ACC112 (cell line): ENCODE results near the gene WSCD2.

ENCODE experiments used
- H2AFZ ChIP-seq: fragments of 200-600 bp; sonication (generic); one replicate; pipeline ENCODE4 v1.6.0; 2017; ENCODE audit warnings: antibody characterized with exemption, low read length; ENCODE audit not compliant: unreplicated experiment
- H3K27ac ChIP-seq: fragments of 200-600 bp; sonication (generic); 2 replicates; pipeline ENCODE4 v1.5.1; 2014; ENCODE audit warnings: low read depth, mild to moderate bottlenecking, antibody characterized with exemption, low read length, moderate library complexity
- H3K27me3 ChIP-seq: fragments of 200-600 bp; sonication (generic); 2 replicates; pipeline ENCODE4 v1.6.1; 2014; ENCODE audit warnings: mild to moderate bottlenecking, antibody characterized with exemption, low read length, moderate library complexity, mixed read lengths; ENCODE audit not compliant: insufficient read depth
- H3K36me3 ChIP-seq: fragments of 200-600 bp; sonication (generic); 2 replicates; pipeline ENCODE4 v1.6.1; 2016; ENCODE audit warnings: mild to moderate bottlenecking, antibody characterized with exemption, low read length, moderate library complexity, mixed read lengths; ENCODE audit not compliant: insufficient read depth
- H3K4me1 ChIP-seq: fragments of 200-600 bp; sonication (generic); one replicate; pipeline ENCODE4 v1.6.1; 2016; ENCODE audit warnings: low read length, mixed read lengths; ENCODE audit not compliant: insufficient read depth, unreplicated experiment, control insufficient read depth
- H3K4me3 ChIP-seq: fragments of 200-600 bp; sonication (generic); 2 replicates; pipeline ENCODE4 v1.5.1; 2014; ENCODE audit warnings: mild to moderate bottlenecking, low read depth, low read length
- H3K79me2 ChIP-seq: fragments of 200-600 bp; sonication (generic); one replicate; pipeline ENCODE4 v1.6.0; 2016; ENCODE audit warnings: low read length; ENCODE audit not compliant: control insufficient read depth, unreplicated experiment, insufficient read depth

The WSCD2 gene

DNA sequence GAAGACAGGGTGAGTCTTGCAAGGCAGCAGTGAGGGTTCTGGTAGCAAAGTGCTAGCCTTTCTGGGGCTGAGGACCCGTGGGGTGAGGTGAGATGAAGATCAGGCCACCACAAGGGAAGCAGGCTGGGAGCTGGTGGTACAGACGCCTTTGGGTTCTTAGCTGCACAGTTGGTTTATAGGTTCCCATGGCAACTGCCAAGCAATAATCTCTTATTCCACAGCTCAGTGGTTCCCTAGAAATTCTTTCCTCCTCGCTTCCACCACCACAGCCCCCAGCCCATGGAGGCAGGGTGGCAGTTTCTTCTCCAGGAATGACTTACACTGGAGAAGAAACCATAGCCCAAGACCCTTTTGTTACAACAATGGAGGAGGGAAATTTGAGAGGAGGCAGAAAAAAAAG, 127.9 kb downstream of the WSCD2 start:
- Histone ChIP-seq H3K4me3 (no peak overlapping the region), H3K36me3 (no peaks in the 10 kb centered on the region), H3K79me2 (no peaks in the 10 kb centered on the region), H3K4me1 (no peaks in the 10 kb centered on the region), H2AFZ (no peak overlapping the region), H3K27ac (no peak overlapping the region), H3K27me3 (peaks cover 39% of the 10 kb centered on the region)

DNA sequence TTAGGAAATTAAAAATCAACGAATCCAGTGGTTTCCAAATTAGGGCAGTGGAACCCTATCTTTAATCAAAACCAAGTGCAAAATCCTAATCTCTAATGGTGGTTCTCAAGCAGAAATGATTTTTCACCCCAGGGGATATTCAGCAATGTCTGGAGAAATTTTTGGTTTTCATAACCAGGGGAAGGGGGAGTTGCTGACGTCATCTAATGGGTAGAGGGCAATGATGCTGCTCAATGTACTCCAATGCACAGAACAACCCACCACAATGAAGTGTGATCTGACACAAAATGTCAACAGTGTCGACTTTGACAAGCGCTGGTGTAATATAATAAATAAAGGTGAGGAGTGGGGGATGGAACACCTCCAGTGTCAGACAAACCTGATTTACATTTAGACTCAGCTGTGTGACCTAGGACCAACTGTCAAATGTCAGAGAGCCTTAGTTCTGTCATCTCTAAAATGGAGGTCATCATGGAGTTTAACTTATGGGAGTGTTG, 128.6 kb downstream of the WSCD2 start:
- H3K36me3 ChIP-seq = no peaks in the 10 kb centered on the region
- H3K27ac ChIP-seq = no peak overlapping the region
- no peak overlapping the region for H3K4me3 ChIP-seq
- H3K79me2 ChIP-seq = no peaks in the 10 kb centered on the region
- H3K4me1 ChIP-seq = no peaks in the 10 kb centered on the region
- H3K27me3 ChIP-seq = peaks cover 39% of the 10 kb centered on the region
- no peak overlapping the region for H2AFZ ChIP-seq

DNA sequence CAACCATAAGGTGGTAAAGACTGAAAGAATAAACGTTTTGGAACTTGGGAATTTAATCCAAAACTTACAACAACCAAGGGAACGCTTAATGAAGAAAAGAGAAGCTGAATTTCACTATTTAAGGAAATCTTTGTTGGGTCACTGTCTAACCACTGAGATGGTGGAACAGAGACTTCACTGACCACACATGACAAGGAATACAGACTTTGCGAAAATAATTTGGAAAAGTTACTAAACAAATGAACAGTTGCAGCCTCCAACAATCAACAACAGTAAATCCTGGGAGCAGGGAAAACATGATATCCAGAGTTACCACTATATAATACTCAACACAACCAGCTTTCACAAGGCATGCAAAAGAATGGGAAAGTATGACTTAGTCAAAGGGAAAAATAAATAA, 131.0 kb downstream of the WSCD2 start:
- no peaks in the 10 kb centered on the region for H3K4me1 ChIP-seq
- H3K4me3 ChIP-seq = no peak overlapping the region
- H3K79me2 ChIP-seq = no peaks in the 10 kb centered on the region
- H3K27me3 ChIP-seq = peaks cover 36% of the 10 kb centered on the region
- no peak overlapping the region for H2AFZ ChIP-seq
- no peaks in the 10 kb centered on the region for H3K36me3 ChIP-seq
- H3K27ac ChIP-seq = no peak overlapping the region

DNA sequence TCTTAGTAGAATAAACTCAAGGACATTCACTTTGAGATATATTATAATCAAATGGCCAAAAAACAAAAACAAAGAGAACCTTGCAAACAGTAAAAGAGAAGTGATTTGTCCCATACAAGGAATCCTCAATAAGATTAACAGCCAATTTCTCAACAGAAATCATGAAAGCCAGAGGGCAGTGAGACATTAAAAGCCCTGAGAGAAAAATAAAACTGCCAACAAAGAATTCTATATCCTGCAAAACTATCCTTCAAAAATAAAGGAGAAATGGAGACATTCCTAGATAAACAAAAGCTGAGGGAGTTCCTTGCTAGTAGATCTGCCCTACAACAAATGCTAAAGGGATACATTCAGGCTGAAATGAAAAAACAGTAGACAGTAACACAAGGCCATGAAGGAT, 131.9 kb downstream of the WSCD2 start:
- no peaks in the 10 kb centered on the region for H3K4me1 ChIP-seq
- H3K27ac ChIP-seq = no peak overlapping the region
- H3K4me3 ChIP-seq = no peak overlapping the region
- no peak overlapping the region for H2AFZ ChIP-seq
- H3K79me2 ChIP-seq = no peaks in the 10 kb centered on the region
- H3K27me3 ChIP-seq = peaks cover 34% of the 10 kb centered on the region
- H3K36me3 ChIP-seq = no peaks in the 10 kb centered on the region

DNA sequence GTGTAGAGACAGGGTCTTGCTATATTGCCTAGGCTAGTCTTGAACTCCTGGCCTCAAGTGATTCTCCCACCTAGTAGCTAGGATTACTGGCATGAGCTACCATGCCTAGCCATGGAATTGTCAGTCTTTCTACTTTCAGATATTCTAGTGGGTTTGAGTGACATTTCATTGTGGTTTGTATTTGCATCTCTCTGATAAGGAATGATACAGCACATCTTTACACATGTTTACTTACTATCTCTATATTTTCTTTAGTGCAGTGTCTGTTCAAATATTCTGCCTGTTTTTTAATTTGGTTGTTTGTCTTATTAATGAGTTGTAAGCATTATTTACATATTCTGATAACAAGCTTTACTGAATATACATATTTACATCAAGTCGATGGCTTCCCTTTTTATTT, 136.4 kb downstream of the WSCD2 start:
- Histone ChIP-seq H2AFZ (no peak overlapping the region), H3K36me3 (no peaks in the 10 kb centered on the region), H3K4me1 (no peaks in the 10 kb centered on the region), H3K27ac (no peak overlapping the region), H3K4me3 (no peak overlapping the region), H3K79me2 (no peaks in the 10 kb centered on the region), H3K27me3 (peaks cover 52% of the 10 kb centered on the region)

DNA sequence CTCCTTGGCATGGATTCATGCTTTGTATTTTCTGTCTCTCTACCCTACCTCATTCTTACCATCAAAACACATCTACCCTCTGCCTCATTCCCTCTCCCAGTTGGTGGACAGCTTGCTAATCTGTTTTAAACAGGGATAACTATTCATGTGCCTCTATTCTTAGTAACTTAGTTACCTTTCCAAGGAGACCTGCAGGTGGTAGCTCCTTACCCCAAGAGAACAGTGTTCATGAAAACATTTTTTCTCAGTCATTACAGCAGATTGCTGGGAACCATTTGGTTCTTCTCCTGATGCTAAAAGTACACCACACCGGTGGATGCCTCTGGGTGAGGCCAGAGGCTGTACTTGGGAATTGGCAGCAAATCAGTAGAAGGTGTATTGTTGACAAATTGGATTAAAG, 137.0 kb downstream of the WSCD2 start:
- Histone ChIP-seq H3K4me1 (no peaks in the 10 kb centered on the region), H3K27me3 (peaks cover 54% of the 10 kb centered on the region), H3K79me2 (no peaks in the 10 kb centered on the region), H3K4me3 (no peak overlapping the region), H3K27ac (no peak overlapping the region), H2AFZ (no peak overlapping the region), H3K36me3 (no peaks in the 10 kb centered on the region)

DNA sequence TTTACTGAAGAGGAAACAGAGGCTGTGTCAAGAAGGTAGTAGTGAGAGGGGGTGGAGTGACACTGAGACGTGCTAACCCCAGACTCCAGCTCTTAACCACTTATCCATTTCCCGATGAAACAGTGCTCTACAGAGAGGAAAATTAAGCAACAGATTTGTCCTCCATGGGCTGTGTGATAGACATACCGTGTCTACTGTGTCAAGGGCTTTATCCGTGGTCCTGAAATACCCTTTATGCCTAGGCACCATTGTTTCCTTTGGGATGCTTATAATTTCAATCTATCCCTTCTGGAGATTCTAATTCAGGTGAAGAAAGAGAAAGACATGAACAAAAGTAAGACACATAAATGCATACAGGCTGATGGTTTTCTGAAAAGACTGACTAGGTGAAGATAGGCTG, 138.4 kb downstream of the WSCD2 start:
- Histone ChIP-seq H3K4me1 (no peaks in the 10 kb centered on the region), H3K4me3 (no peak overlapping the region), H3K27ac (no peak overlapping the region), H2AFZ (no peak overlapping the region), H3K79me2 (no peaks in the 10 kb centered on the region), H3K36me3 (no peaks in the 10 kb centered on the region), H3K27me3 (peaks cover 53% of the 10 kb centered on the region)

DNA sequence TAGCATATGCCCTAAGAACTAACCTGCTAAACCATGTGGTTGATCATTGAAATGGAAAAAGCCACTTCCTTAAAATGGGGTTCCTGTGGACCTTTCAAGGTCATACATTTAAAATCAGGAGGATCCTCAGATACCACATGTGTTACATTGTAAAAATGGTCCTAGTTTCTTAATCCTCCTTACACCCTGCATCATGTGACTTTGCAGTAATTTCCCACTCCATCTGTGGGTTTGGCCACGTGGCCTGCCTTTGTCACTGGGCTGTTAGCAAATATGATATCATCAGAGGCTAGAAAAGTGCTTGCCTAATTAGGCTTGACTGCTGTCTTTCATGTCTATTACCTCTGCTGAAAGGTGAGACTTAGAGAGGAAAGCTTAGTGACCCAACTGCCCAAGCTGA, 139.3 kb downstream of the WSCD2 start:
- no peaks in the 10 kb centered on the region for H3K79me2 ChIP-seq
- H3K4me1 ChIP-seq = no peaks in the 10 kb centered on the region
- H3K4me3 ChIP-seq = no peak overlapping the region
- peaks cover 49% of the 10 kb centered on the region for H3K27me3 ChIP-seq
- H3K27ac ChIP-seq = no peak overlapping the region
- H3K36me3 ChIP-seq = no peaks in the 10 kb centered on the region
- no peak overlapping the region for H2AFZ ChIP-seq

DNA sequence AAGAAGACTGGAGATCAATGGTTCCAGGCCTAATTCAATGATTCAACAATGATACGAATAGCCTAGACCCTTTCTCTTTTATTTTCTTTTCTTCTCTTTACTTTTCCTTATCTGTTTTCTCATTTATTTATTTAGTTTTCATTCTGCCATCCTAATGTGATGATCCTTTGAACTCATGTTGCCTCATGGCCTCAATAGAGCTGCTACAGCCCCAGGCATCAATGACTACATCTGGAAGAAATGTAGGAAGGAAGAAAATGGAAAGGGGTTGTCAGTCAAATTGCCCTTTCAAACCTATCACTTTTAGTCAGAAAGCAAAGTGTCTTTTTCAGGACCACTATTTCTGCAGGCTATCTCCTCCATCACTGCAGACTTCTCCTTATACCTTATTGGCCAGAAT, 140.1 kb downstream of the WSCD2 start:
- H3K27ac ChIP-seq = no peak overlapping the region

DNA sequence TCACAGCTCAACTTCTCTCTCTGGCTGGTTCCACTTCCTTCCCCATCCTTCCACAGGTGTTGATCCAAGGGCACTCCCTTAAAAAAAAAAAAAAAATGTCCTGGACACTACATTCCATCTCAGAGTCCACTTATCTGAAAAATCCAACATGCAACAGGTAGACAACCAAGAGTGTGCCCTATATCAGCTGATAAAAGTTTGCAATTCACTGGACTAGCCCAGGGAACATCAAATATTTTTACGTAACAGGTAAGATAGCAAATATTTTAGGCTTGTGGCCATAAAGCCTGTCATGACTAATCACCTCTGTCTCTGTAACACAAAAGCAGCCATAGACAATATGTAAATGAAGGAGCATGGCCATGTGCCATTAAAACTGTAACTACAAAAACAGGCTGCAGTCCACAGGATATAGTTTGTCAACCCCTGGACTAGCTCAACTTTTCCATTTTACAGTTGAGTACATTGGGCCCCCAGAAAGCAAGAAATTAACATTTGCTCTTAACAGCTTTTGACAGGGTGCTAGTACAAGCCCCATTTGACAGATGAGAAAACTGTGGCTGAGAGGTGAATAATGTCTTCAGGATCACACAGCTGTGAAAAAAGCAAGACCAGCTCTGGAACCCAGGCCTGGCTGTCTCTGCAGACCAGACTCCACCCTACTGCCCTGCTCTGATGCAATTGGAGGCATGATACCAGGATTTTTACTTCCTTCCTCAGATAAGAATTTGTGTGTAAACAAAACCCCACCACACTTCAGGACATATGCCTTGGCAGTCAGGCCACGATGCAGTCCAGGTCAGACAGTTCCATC, 141.2 kb downstream of the WSCD2 start:
- Histone ChIP-seq H3K36me3 (no peaks in the 10 kb centered on the region), H3K4me1 (no peaks in the 10 kb centered on the region), H3K27ac (no peak overlapping the region), H3K79me2 (no peaks in the 10 kb centered on the region), H2AFZ (no peak overlapping the region), H3K4me3 (no peak overlapping the region), H3K27me3 (peaks cover 39% of the 10 kb centered on the region)

More for the DNA sequence above, 140.1 kb downstream of the WSCD2 start:
- Histone ChIP-seq H3K4me3 (no peak overlapping the region), H2AFZ (no peak overlapping the region), H3K79me2 (no peaks in the 10 kb centered on the region), H3K27me3 (peaks cover 47% of the 10 kb centered on the region), H3K36me3 (no peaks in the 10 kb centered on the region), H3K4me1 (no peaks in the 10 kb centered on the region)

DNA sequence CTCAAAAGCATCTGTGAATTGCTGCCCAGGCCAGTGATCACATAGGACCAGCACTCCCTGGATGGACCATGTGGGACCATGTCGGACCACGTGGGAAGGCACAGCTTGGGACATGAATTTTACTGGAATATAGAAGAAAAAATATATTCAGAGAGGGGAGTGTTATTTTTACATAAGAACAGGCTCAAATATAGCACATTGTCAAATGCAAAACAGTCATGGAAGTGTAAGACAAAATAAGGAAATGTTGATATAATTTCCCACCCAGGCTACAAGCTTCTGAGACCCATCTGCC, 141.7 kb downstream of the WSCD2 start:
- no peak overlapping the region for H3K27ac ChIP-seq
- peaks cover 35% of the 10 kb centered on the region for H3K27me3 ChIP-seq
- H3K4me3 ChIP-seq = no peak overlapping the region
- H2AFZ ChIP-seq = no peak overlapping the region
- H3K79me2 ChIP-seq = no peaks in the 10 kb centered on the region
- H3K4me1 ChIP-seq = no peaks in the 10 kb centered on the region
- no peaks in the 10 kb centered on the region for H3K36me3 ChIP-seq
